Measurements from ENCODE around the gene XPO6. TPM values are rescaled to one million over a fixed set of nuclear protein-coding genes. Genes with fewer than 3 reads are reported as not detected.

XPO6 gene
- total RNA-seq, 1 experiment from 2014 or later: 85.2 TPM

DNA sequence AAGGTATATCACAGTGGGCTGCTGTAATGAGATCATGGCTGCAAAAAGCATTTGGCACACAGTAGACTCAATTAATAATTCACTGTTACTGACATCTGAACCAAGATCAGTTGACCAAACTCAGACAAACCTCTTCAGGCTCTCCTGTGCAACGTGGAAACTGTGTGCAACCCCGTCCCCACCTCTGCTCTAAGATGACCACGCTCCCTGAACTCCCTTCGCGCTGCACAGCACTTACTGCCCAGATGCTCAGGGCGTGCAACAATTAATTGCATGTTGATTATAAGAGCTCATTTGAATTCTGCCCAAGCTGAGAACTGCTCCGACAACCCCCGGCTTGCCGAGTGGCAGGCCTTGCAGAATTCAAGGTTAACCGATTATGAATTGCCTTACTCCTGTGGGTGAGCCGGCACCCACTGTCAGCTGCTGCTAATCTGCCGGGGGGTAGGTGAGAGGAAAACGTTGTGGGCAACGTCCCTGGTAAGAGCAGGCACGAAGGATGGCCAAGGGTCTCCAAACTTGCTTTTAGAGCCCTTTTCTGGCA lies 147.0 kb downstream of the XPO6 start:
- no peak for DNase-seq (ENCODE audit: low read depth, low spot score)
- in situ Hi-C loops (cut with HindIII; ENCODE audit: low pct_unique_long_range_greater_than_20kb, low sequenced_read_pairs): no loop called here

DNA sequence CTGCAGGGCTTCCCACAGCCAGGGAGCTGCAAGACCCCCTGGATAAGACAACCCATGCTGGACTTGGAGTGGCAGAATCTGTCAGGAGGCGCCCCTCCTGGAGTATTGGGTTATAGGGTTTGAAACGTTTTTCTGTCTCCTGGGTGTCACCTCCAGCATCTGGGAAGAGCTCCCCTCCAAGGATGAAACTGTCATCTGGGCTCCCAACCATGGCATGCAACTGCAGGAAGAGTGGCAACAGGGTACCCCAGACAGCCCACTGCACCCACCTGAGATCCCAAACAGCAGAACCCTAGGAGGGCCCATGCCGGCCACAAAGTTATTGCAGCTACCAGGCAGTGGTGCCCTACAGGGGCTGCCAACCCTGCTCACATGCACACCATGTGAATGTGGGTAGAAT lies 147.6 kb downstream of the XPO6 start:
- in situ Hi-C loops (cut with HindIII; ENCODE audit: low pct_unique_long_range_greater_than_20kb, low sequenced_read_pairs): no loop called here

GRCh38 chr16:28063591-28064061 lies 148.1 kb downstream of the XPO6 start, which contains the start of gene GSG1L:
GSG1L (minus strand) TSS chr16:28063714; CDS start chr16:28063424, 290 bp downstream.
- DNase-seq (ENCODE audit: low read depth, low spot score): no peak
- in situ Hi-C loops (cut with HindIII; ENCODE audit: low pct_unique_long_range_greater_than_20kb, low sequenced_read_pairs): no loop called here

More for the DNA sequence above, 147.6 kb downstream of the XPO6 start:
- no peak for DNase-seq (ENCODE audit: low read depth, low spot score)

DNA sequence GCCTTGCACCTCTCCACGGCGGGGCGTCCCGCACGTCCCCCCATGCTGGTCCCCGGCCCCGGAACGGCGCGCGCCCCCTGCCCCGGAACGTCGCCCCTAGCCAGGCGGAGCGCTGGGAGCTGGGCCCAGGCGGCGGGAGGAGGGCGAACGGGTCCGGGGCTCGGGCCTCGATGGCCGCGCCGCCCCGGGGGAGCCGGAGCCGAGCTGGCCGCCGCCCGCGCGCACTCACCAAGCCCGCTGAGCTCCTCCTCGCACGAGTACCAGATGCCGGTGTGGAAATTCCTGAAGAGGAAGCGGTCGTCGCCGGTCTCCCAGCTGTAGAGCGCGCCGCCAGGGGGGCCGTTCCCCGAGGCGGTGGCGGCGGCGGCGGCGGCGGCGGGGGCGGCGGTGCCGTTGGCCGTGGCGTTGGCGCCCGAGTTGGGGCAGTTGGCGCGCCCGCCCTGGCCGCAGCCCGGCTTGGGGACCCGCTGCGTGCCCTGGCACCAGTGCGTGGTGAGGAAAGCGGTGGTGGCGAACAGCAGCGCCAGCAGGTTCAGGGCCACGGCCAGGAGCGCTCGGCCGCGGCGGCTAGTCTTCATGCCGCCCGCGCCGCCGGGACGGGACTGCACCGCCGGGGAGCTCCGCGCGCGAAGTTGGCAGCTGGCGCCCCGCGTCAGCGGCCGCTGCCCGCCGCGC lies 148.8 kb downstream of the XPO6 start:
- DNase-seq (ENCODE audit: low read depth, low spot score): no peak
- in situ Hi-C loops (cut with HindIII; ENCODE audit: low pct_unique_long_range_greater_than_20kb, low sequenced_read_pairs): no loop called here

GRCh38 chr16:28062261-28062846 lies 149.4 kb downstream of the XPO6 start:
- no peak for DNase-seq (ENCODE audit: low read depth, low spot score)
- in situ Hi-C loops (cut with HindIII; ENCODE audit: low pct_unique_long_range_greater_than_20kb, low sequenced_read_pairs): no loop called here

DNA sequence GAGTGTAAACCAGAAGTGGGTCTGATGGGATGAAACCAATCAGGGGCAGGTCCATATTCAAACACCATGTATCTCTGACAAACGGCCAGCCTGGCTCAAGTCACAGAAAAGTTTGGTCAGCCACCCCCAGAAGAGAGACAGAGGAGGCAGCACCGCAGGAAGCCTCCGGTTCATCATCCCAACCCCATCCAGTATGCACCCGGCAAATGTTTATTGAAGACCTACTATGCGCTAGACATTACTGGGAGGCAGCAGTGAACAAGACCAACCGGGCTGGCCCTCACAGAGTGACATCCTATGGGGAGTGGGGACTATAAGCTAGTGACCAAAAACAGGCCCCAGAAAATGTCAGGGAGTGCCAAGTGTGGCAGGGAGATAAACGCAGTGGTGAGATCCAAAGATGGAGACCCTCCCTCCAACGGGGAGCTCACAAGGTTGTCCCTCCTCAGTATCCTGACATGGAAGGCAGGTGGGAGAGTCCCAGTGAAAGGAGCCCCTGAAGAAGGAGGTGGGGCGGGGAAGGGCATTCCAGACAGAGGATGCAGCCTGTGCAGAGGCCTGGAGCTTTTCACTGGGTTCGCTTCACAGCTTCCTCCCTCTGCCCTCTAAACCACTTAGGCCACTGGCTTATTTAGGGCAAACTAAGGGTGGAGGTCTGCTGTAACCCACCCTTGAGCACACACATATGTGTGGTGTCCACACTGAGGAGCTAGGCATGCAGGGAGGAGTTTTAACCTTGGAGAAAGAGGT lies 150.2 kb downstream of the XPO6 start:
- in situ Hi-C loops (cut with HindIII; ENCODE audit: low pct_unique_long_range_greater_than_20kb, low sequenced_read_pairs): no loop called here
- no peak for DNase-seq (ENCODE audit: low read depth, low spot score)

GRCh38 chr16:28059841-28060575 lies 151.8 kb downstream of the XPO6 start:
- in situ Hi-C loops (cut with HindIII; ENCODE audit: low pct_unique_long_range_greater_than_20kb, low sequenced_read_pairs): no loop called here
- DNase-seq (ENCODE audit: low read depth, low spot score): no peak

DNA sequence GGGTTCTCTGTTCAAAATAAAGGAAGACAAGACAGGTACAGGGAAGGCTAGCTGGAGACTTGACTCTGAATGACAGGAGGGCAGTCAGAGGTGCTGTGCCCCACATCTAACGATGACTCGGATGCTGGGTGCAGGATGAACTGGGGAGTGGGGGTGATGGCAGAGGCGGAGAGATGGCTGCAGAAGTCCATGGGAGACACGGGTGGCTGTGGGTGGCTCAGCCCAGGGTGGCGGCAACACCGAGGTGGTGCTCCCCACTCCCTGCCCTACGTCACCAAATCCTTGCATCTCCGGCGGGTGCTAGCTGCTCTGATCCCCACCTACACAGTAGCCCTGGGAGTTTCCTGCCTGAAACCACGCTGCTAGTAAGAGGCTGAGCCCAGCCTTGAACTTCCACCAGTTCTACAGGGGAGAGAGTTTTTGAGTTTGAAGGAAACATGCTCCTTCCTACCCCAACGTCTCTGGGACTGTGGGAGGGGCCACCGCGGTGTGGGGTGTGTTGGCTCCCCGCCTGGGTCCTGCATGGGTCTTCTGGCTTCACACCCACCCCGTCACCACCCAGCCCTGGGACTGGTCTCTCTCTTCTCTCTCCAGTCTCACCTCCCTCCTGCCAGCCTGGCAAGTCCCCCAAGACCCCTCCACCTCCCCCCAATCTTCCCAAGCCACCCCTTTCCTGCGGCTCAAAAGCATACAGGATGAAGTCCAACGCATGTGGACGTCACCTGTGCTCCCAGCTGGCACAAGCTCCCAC lies 152.8 kb downstream of the XPO6 start:
- in situ Hi-C loops (cut with HindIII; ENCODE audit: low pct_unique_long_range_greater_than_20kb, low sequenced_read_pairs): no loop called here
- DNase-seq (ENCODE audit: low read depth, low spot score): no peak

GRCh38 chr16:28057949-28058348 lies 153.8 kb downstream of the XPO6 start:
- in situ Hi-C loops (cut with HindIII; ENCODE audit: low pct_unique_long_range_greater_than_20kb, low sequenced_read_pairs): no loop called here
- DNase-seq (ENCODE audit: low read depth, low spot score): no peak

GRCh38 chr16:28053461-28053860 lies 158.3 kb downstream of the XPO6 start:
- DNase-seq (ENCODE audit: low read depth, low spot score): no peak
- in situ Hi-C loops (cut with HindIII; ENCODE audit: low pct_unique_long_range_greater_than_20kb, low sequenced_read_pairs): no loop called here

- in situ Hi-C loops (cut with HindIII; ENCODE audit: low pct_unique_long_range_greater_than_20kb, low sequenced_read_pairs): no loop called here
- DNase-seq (ENCODE audit: low read depth, low spot score): no peak
These were observed 159.3 kb downstream of the XPO6 start for GRCh38 chr16:28052274-28053128.

DNA sequence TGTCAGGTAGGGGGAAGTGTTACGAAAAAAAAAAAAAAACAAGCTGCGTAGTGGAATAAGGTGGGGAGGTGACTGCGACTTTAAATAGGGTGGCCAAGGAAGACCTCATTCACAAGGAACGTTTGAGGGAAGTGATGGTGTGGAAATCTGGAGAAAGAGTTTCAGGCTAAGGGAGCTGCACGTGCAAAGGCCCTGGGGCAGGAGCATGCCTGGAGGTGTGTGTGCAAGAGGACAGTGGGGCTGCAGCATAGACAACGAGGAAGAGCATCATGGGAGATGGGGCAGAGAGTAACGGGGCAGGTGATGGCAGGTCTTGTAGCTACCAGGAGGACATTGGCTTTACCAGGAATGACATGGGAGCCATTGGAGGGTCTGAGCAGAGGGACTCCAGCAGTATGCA lies 160.3 kb downstream of the XPO6 start:
- DNase-seq (ENCODE audit: low read depth, low spot score): no peak
- in situ Hi-C loops (cut with HindIII; ENCODE audit: low pct_unique_long_range_greater_than_20kb, low sequenced_read_pairs): no loop called here

Small RNA genes lying within 50 kb of the gene (small RNA-seq; reads per million reads assigned to genes)
- 0 reads per million in 2 experiments for gene RF00402
- gene RNY1P10: 0 to 0.05 reads per million in 2 experiments

Other genes with a start within 250 kb of the XPO6 start
- gene GSG1L, start 148.3 kb downstream of the XPO6 start, total RNA-seq (2014; rRNA removed; shearing (Covaris generic)): not detected in 2 replicates
- 0.19 and 0.37 TPM in 2 replicates for gene SBK1, start 80.6 kb upstream of the XPO6 start, total RNA-seq (2014; rRNA removed; shearing (Covaris generic))
- gene NPIPB6, start 151.5 kb upstream of the XPO6 start, total RNA-seq (2014; rRNA removed; shearing (Covaris generic)): 0.55 TPM in 1 of 2 replicates, not detected in the other
- gene EIF3CL, start 191.9 kb upstream of the XPO6 start, total RNA-seq (2014; rRNA removed; shearing (Covaris generic)): 30.1 and 47.9 TPM in 2 replicates

Data from SK-MEL-5 (cell line).